Naive thymus-derived CD4-positive, alpha-beta T cell (primary cell): ENCODE data around the gene TBCD. TPM values are rescaled to one million over a fixed set of nuclear protein-coding genes. Genes with fewer than 3 reads are reported as not detected.
A peak's percentile ranks its signal among the peaks of the same experiment; 100 is the strongest.

Source experiments
- ATAC-seq: fragments of 150-1000 bp; cut with Tn5 transposase; 2 replicates; pipeline ENCODE4 v1.10.0; 2021; ENCODE audit warnings: mild to moderate bottlenecking, moderate library complexity
- CTCF ChIA-PET: fragments of 350-600 bp; sonication (Branson Sonifier 250); formaldehyde crosslinking; loops from one replicate; lab custom pipeline; 2021; ENCODE audit warnings: antibody characterized with exemption; lab: Charles Lee
- POLR2A ChIA-PET: fragments of 350-600 bp; sonication (Branson Sonifier 250); formaldehyde crosslinking; loops from one replicate; lab custom pipeline; 2021; ENCODE audit warnings: antibody characterized with exemption, inconsistent platforms; lab: Charles Lee
- DNase-seq, 9 donors: peaks; one replicate each; pipeline versions ENCODE4 v3.0.0 to v3.0.0-alpha.2; 2020 to 2022; ENCODE audit warnings: mixed read lengths in 1 of 9
- H3K27ac ChIP-seq: one replicate; pipeline ENCODE4 v1.7.0; 2013; ENCODE audit warnings: mild to moderate bottlenecking, low read depth, low read length, moderate library complexity
- H3K27me3 ChIP-seq, 2 donors: one replicate each; pipeline ENCODE4 v1.7.0; 2013; ENCODE audit warnings: low read length in 2 of 2, mild to moderate bottlenecking in 2 of 2, moderate library complexity in 2 of 2; ENCODE audit not compliant: control insufficient read depth in 2 of 2, insufficient read depth in 2 of 2
- H3K36me3 ChIP-seq, 3 experiments: 1 replicate in 2 of 3; 2 replicates in 1 of 3; pipeline ENCODE4 v1.7.0; 2013; ENCODE audit warnings: low read length in 3 of 3, mild to moderate bottlenecking in 3 of 3, moderate library complexity in 1 of 3; ENCODE audit not compliant: insufficient read depth in 3 of 3, control insufficient read depth in 2 of 3
- H3K4me1 ChIP-seq, 2 donors: one replicate each; pipeline ENCODE4 v1.7.0; 2013; ENCODE audit warnings: low read length in 2 of 2, mild to moderate bottlenecking in 2 of 2, moderate library complexity in 1 of 2; ENCODE audit not compliant: control insufficient read depth in 2 of 2, insufficient read depth in 2 of 2
- H3K4me3 ChIP-seq: 2 replicates; pipeline ENCODE4 v1.7.0; 2013; ENCODE audit warnings: mild to moderate bottlenecking, low read length
- H3K9me3 ChIP-seq, 3 experiments: 1 replicate in 2 of 3; 2 replicates in 1 of 3; pipeline ENCODE4 v1.7.0; 2013; ENCODE audit warnings: low read length in 3 of 3; ENCODE audit not compliant: control insufficient read depth in 2 of 3
- H3K27ac Mint-ChIP-seq, 9 donors: one replicate each; pipeline ENCODE4 v1.8.0; 2020 to 2022; ENCODE audit warnings: mixed read lengths in 9 of 9, mild to moderate bottlenecking in 8 of 9, moderate library complexity in 5 of 9, inconsistent platforms in 2 of 9
- H3K27me3 Mint-ChIP-seq, 5 donors: one replicate each; pipeline ENCODE4 v1.8.0; 2021 to 2022; ENCODE audit warnings: mixed read lengths in 5 of 5, mild to moderate bottlenecking in 1 of 5
- H3K36me3 Mint-ChIP-seq, 5 donors: one replicate each; pipeline ENCODE4 v1.8.0; 2020 to 2022; ENCODE audit warnings: mixed read lengths in 5 of 5, mild to moderate bottlenecking in 3 of 5, inconsistent platforms in 1 of 5
- H3K4me1 Mint-ChIP-seq, 7 donors: one replicate each; pipeline ENCODE4 v1.8.0; 2020 to 2022; ENCODE audit warnings: mixed read lengths in 7 of 7, mild to moderate bottlenecking in 3 of 7, inconsistent platforms in 1 of 7
- H3K4me3 Mint-ChIP-seq, 10 donors: one replicate each; pipeline ENCODE4 v1.8.0; 2020 to 2022; ENCODE audit warnings: mild to moderate bottlenecking in 10 of 10, mixed read lengths in 10 of 10, moderate library complexity in 6 of 10, inconsistent platforms in 2 of 10
- H3K9me3 Mint-ChIP-seq, 11 donors: one replicate each; pipeline ENCODE4 v1.8.0; 2020 to 2022; ENCODE audit warnings: mixed read lengths in 11 of 11, mild to moderate bottlenecking in 4 of 11, inconsistent platforms in 1 of 11, moderate library complexity in 1 of 11
- intact Hi-C, 2 donors: fragments of 100-400 bp; cut with micrococcal nuclease; formaldehyde crosslinking; loops; one replicate each; pipeline ENCODE4 v1.15.1; 2023
- polyA plus RNA-seq, 2 donors: library from polyadenylated mRNA; unstranded; fragments of 300-500 nt; fragmentation: Illumina TruSeq; gene quantifications; one replicate each; pipeline ENCODE4 v1.2.3, GENCODE V29; 2021
- total RNA-seq, 6 experiments: library from RNA in 5 of 6; stranded (reverse) in 5 of 6; gene quantifications; 1 replicate in 5 of 6; 2 replicates in 1 of 6; pipeline ENCODE4 v1.2.3 and lab custom pipeline; 2021 to 2026

Gene TBCD
- total and polyA plus RNA-seq, 7 experiments from 2014 or later, result 61.5 to 255 (median 123) TPM

DNA sequence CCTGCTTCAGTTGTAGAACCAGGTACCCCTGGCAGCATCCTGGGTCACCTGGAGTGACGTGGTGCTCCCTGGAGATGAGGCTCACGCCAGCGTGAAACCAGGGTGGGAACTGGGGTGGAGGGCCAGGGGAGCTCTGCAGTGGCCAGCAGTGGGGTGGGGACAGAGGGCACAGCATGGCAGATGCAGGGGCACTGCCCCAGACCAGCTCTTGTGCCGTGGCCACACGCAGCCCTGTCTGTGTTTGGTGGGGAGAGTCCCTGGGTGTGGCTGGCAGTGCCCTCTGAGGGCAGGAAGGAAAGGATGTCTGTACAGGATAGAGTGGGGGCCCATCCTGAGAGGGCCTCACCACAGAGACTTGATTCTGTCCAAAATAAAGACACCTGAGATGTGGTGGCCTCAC is 63.5 kb downstream of the TBCD start:
- Mint-ChIP-seq H3K27ac (peak overlapping the region in 1 of 9 donors; percentile 28), H3K9me3 (peaks cover 3 to 12% (median 3%) of the 10 kb centered on the region in 11 donors), H3K4me1 (peaks cover 0 to 17% (median 7%) of the 10 kb centered on the region in 7 donors), H3K36me3 (peaks cover 21 to 73% (median 35%) of the 10 kb centered on the region in 5 donors), H3K27me3 (no peaks in the 10 kb centered on the region), H3K4me3 (no peak overlapping the region)
- CTCF ChIA-PET, result interaction anchor here (0.8 kb wide), 1 partner anchor 234 kb away, joined by 3 read pairs; no protein-coding TSS in a partner anchor
- intact Hi-C loops, result no loop called here
- H3K27ac ChIP-seq, result no peak overlapping the region
- H3K4me3 ChIP-seq, result no peak overlapping the region
- DNase-seq (no peak), ATAC-seq (no peak)
- peaks cover 0 to 73% (median 2%) of the 10 kb centered on the region in 3 experiments for H3K36me3 ChIP-seq
- peaks cover 0 to 9% (median 0%) of the 10 kb centered on the region in 3 experiments for H3K9me3 ChIP-seq
- H3K4me1 ChIP-seq, result no peaks in the 10 kb centered on the region
- POLR2A ChIA-PET, result no interaction called here
- H3K27me3 ChIP-seq, result no peaks in the 10 kb centered on the region

DNA sequence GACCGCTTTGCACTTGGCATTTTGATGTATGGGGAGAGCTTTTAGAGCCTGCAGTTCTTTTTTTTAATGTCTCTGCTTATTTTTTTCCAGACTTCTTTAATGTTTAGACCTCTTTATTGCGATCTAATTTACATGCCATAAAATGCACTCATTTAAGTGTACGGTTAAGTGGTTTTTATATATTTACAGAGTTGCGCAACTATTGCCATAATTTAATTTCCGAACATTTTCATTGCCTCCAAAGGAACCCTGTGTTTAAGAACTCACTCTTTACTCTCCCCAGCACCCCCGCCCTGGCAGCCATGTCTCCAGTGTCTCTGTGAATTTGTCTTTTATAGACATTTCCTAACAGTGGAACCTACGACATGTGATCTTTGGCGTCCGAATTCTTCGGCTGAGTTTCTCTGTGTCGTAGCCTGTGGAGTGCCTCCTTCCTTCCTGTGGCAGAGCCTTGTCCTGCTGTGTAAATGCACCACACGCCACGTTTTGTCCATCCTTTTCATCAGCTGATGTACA is 64.0 kb downstream of the TBCD start:
- CTCF ChIA-PET, result interaction anchor here (0.7 kb wide), 1 partner anchor 24 kb away, joined by 3 read pairs; no protein-coding TSS in a partner anchor
- Mint-ChIP-seq H3K27ac (peak overlapping the region in 1 of 9 donors; percentile 42), H3K27me3 (no peaks in the 10 kb centered on the region), H3K36me3 (peaks cover 24 to 78% (median 40%) of the 10 kb centered on the region in 5 donors), H3K4me1 (peaks cover 0 to 17% (median 7%) of the 10 kb centered on the region in 7 donors), H3K4me3 (no peak overlapping the region), H3K9me3 (peaks cover 5 to 17% (median 6%) of the 10 kb centered on the region in 11 donors)
- H3K4me1 ChIP-seq, result no peaks in the 10 kb centered on the region
- intact Hi-C loops, result no loop called here
- ATAC-seq, result no peak
- no peak overlapping the region for H3K4me3 ChIP-seq
- no peak for DNase-seq
- H3K36me3 ChIP-seq, result peaks cover 0 to 69% (median 2%) of the 10 kb centered on the region in 3 experiments
- no peak overlapping the region for H3K27ac ChIP-seq
- peaks cover 0 to 11% (median 0%) of the 10 kb centered on the region in 3 experiments for H3K9me3 ChIP-seq
- POLR2A ChIA-PET, result no interaction called here
- no peaks in the 10 kb centered on the region for H3K27me3 ChIP-seq

DNA sequence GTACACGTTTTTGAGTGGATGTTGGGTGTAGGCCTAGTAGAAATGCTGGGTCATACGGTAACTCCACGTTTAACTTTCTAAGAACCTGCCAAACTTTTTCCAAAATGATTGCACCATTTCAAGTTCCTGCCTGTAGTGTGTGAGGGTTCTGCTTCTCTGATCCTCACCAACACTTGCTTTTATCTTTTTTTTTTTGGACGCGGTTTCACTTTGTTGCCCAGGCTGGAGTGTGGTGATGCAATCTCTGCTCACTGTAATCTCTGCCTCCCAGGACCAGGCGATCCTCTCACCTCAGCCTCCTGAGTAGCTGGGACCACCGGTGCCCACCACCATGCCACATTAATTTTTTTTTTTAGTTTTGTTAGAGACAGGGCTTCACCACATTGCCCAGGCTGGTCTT is 64.5 kb downstream of the TBCD start:
- Histone ChIP-seq H3K4me1 (no peaks in the 10 kb centered on the region), H3K27ac (no peak overlapping the region), H3K4me3 (no peak overlapping the region), H3K9me3 (peaks cover 0 to 11% (median 0%) of the 10 kb centered on the region in 3 experiments), H3K27me3 (no peaks in the 10 kb centered on the region), H3K36me3 (peaks cover 0 to 64% (median 2%) of the 10 kb centered on the region in 3 experiments)
- POLR2A ChIA-PET, result no interaction called here
- Mint-ChIP-seq H3K4me1 (peaks cover 0 to 17% (median 7%) of the 10 kb centered on the region in 7 donors), H3K36me3 (peaks cover 28 to 81% (median 45%) of the 10 kb centered on the region in 5 donors), H3K9me3 (peaks cover 4 to 22% (median 8%) of the 10 kb centered on the region in 11 donors), H3K27me3 (no peaks in the 10 kb centered on the region), H3K4me3 (no peak overlapping the region), H3K27ac (peak overlapping the region in 1 of 9 donors; percentile 42)
- ATAC-seq (no peak), DNase-seq (no peak)
- intact Hi-C loops, result no loop called here
- CTCF ChIA-PET, result interaction anchor here (0.7 kb wide), 1 partner anchor 24 kb away, joined by 3 read pairs; no protein-coding TSS in a partner anchor

DNA sequence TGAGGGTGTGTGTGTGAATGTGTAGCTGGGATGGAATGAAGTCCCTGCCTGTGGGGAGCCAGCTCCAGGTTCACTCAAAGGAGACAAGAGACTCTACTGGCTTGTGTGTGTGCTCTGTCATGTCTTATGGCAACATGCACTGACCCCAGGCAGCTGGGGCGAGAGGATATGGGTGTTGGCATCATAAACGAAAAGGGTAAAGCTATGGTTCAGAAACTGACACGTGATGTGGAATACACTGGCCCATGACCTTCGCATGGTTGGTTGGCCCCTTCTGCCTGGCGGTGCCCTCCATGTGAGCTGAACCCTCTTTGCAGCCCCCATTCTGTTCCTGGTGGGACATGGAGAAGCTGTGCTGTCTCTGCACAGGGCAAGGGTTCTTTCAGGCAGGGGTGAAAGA is 66.1 kb downstream of the TBCD start:
- Histone ChIP-seq H3K4me3 (no peak overlapping the region), H3K27me3 (no peaks in the 10 kb centered on the region), H3K27ac (no peak overlapping the region), H3K36me3 (peaks cover 0 to 58% (median 2%) of the 10 kb centered on the region in 3 experiments), H3K4me1 (no peaks in the 10 kb centered on the region), H3K9me3 (peaks cover 0 to 11% (median 0%) of the 10 kb centered on the region in 3 experiments)
- CTCF ChIA-PET, result interaction anchor here (1.2 kb wide), 1 partner anchor 75 kb away, joined by 4 read pairs; no protein-coding TSS in a partner anchor
- Mint-ChIP-seq H3K36me3 (peaks cover 33 to 78% (median 54%) of the 10 kb centered on the region in 5 donors), H3K4me3 (peak overlapping the region in 1 of 10 donors; percentile 29), H3K4me1 (peaks cover 0 to 17% (median 8%) of the 10 kb centered on the region in 7 donors), H3K27ac (no peak overlapping the region), H3K9me3 (peaks cover 4 to 23% (median 8%) of the 10 kb centered on the region in 11 donors), H3K27me3 (no peaks in the 10 kb centered on the region)
- intact Hi-C loops, result no loop called here
- DNase-seq (no peak), ATAC-seq (no peak)
- POLR2A ChIA-PET, result interaction anchor here (0.7 kb wide), 2 partner anchors 12 to 42 kb away, joined by 3 read pairs; no protein-coding TSS in a partner anchor

DNA sequence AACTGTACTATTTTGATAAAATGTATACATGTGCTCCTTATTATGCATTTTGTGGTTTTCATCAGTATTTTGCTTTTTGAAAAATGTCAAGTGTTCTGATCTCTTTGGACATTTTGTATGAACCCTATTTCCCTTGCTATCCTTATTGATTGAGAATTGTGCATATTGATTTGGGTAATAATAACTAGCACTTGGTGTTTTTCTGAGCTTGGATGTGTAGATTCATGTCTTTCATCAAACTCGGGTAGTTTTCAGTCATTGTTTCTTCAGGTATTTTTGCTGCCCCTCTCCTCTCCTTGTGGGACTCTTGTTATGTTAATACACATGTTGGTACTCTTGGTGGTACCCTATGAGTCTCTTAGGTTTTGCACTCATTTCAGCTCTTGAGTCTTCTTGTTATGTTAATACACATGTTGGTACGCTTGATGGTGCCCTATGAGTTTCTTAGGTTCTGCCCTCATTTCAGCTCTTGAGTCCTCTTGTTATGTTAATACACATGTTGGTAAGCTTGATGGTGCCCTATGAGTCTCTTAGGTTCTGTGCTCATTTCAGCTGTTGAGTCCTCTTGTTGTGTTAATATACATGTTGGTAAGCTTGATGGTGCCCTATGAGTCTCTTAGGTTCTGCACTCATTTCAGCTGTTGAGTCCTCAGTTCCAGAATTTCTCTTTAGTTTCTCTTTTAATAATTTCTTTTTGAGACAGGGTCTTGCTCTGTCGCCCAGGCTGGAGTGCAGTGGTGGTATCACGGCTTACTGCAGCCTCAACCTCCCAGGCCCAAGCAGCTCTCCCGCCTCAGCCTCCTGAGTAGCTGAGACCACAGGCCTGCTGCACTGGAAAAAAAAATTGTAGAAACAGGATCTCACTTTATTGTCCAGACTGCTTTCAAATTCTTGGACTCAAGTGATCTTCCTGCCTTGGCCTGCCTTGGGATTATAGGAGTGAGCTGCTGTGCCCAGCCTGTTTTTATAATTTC is 68.7 kb downstream of the TBCD start:
- ChIA-PET POLR2A (interaction anchor here (0.6 to 1.1 kb wide), 2 partner anchors 43 to 290 kb away, joined by 4 read pairs; no protein-coding TSS in a partner anchor), CTCF (interaction anchor here (0.6 to 0.7 kb wide), 2 partner anchors 23 to 41 kb away, joined by 3 to 4 read pairs; no protein-coding TSS in a partner anchor)
- Histone ChIP-seq H3K27me3 (no peaks in the 10 kb centered on the region), H3K27ac (no peak overlapping the region), H3K4me1 (no peaks in the 10 kb centered on the region), H3K4me3 (no peak overlapping the region), H3K9me3 (peaks cover 0 to 11% (median 0%) of the 10 kb centered on the region in 3 experiments), H3K36me3 (peaks cover 0 to 39% (median 2%) of the 10 kb centered on the region in 3 experiments)
- intact Hi-C loops, result no loop called here
- H3K9me3 Mint-ChIP-seq, result peaks cover 4 to 23% (median 8%) of the 10 kb centered on the region in 11 donors
- no peaks in the 10 kb centered on the region for H3K27me3 Mint-ChIP-seq
- H3K36me3 Mint-ChIP-seq, result peaks cover 27 to 63% (median 47%) of the 10 kb centered on the region in 5 donors
- ATAC-seq (no peak), DNase-seq (no peak)
- no peak overlapping the region for H3K4me3 Mint-ChIP-seq
- peak overlapping the region in 2 of 9 donors; percentile 19 to 22 for H3K27ac Mint-ChIP-seq
- H3K4me1 Mint-ChIP-seq, result peaks cover 0 to 11% (median 4%) of the 10 kb centered on the region in 7 donors

DNA sequence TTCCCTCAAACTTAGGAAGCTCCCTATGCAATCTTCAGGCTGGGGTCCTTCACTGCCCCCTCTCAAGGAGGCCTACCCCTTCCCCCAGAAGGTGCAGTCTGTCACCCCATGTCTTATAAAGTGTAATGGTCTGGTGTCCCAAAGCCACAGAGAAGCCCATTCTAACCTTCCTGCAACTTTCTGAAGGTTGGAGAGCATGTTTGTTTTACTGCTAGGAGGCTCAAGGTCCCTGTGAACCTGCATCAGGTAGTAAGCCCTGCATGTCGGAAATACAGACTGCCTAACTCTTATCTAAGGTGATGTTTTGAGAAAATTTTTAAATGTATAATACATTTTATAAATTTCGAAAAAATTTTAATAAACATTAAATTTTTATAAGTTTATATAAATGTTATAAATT is 69.7 kb downstream of the TBCD start:
- no peak overlapping the region for H3K4me3 Mint-ChIP-seq
- POLR2A ChIA-PET, result interaction anchor here (0.6 kb wide), 1 partner anchor 289 kb away, joined by 4 read pairs; no protein-coding TSS in a partner anchor
- peaks cover 23 to 53% (median 40%) of the 10 kb centered on the region in 5 donors for H3K36me3 Mint-ChIP-seq
- H3K9me3 Mint-ChIP-seq, result peaks cover 4 to 23% (median 8%) of the 10 kb centered on the region in 11 donors
- H3K36me3 ChIP-seq, result peaks cover 0 to 33% (median 2%) of the 10 kb centered on the region in 3 experiments
- H3K27ac Mint-ChIP-seq, result no peak overlapping the region
- H3K4me1 Mint-ChIP-seq, result peaks cover 0 to 5% (median under 1%) of the 10 kb centered on the region in 7 donors
- intact Hi-C loops, result no loop called here
- H3K9me3 ChIP-seq, result peaks cover 0 to 11% (median 0%) of the 10 kb centered on the region in 3 experiments
- H3K27me3 ChIP-seq, result no peaks in the 10 kb centered on the region
- H3K27ac ChIP-seq, result no peak overlapping the region
- CTCF ChIA-PET, result interaction anchor here (0.7 kb wide), 1 partner anchor 22 kb away, joined by 3 read pairs; no protein-coding TSS in a partner anchor
- ATAC-seq (no peak), DNase-seq (no peak)
- no peak overlapping the region for H3K4me3 ChIP-seq
- H3K27me3 Mint-ChIP-seq, result no peaks in the 10 kb centered on the region
- no peaks in the 10 kb centered on the region for H3K4me1 ChIP-seq
